Measurements from ENCODE around the gene NUDC. TPM values are rescaled to one million over a fixed set of nuclear protein-coding genes. Genes with fewer than 3 reads are reported as not detected.
"Not testable (repeated sequence)": the region's sequence is repeated elsewhere in the genome, so short reads cannot be mapped to it uniquely, and the experiment has no call there.

The NUDC gene
- total RNA-seq, 1 donor from 2014 or later, result 54.4 TPM

DNA sequence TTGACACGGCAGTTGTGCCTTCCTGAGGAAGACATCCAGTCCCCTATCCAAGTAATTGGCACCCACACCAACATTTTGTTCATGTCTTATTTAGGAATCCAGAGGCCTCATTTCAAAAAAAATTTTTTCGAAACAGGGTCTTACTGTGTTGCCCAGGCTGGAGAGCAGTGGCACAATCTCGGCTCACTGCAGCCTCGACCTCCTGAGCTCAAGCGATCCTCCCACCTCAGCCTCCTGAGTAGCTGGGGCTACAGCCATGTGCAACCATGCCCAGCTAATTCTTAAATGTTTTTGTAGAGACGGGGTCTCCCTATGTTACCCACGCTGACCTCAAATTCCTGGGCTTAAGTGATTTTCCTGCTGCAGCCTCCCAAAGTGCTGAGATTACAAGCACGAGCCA is 62.7 kb downstream of the NUDC start:
- Mint-ChIP-seq H3K9me3 (no peaks in the 10 kb centered on the region), H3K36me3 (no peaks in the 10 kb centered on the region), H3K4me1 (no peaks in the 10 kb centered on the region), H3K4me3 (no peak overlapping the region), H3K27me3 (ENCODE audit: low read depth) (peaks cover 8% of the 10 kb centered on the region), H3K27ac (no peak overlapping the region)
- DNase-seq (ENCODE audit: low spot score in 2 of 2, unreplicated experiment in 2 of 2), result no peak
- TF ChIP-seq, protein P1, sequence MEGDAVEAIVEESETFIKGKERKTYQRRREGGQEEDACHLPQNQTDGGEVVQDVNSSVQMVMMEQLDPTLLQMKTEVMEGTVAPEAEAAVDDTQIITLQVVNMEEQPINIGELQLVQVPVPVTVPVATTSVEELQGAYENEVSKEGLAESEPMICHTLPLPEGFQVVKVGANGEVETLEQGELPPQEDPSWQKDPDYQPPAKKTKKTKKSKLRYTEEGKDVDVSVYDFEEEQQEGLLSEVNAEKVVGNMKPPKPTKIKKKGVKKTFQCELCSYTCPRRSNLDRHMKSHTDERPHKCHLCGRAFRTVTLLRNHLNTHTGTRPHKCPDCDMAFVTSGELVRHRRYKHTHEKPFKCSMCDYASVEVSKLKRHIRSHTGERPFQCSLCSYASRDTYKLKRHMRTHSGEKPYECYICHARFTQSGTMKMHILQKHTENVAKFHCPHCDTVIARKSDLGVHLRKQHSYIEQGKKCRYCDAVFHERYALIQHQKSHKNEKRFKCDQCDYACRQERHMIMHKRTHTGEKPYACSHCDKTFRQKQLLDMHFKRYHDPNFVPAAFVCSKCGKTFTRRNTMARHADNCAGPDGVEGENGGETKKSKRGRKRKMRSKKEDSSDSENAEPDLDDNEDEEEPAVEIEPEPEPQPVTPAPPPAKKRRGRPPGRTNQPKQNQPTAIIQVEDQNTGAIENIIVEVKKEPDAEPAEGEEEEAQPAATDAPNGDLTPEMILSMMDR (IDR thresholded peaks at IDR 0.05; ENCODE audit: unreplicated experiment), result no peak

DNA sequence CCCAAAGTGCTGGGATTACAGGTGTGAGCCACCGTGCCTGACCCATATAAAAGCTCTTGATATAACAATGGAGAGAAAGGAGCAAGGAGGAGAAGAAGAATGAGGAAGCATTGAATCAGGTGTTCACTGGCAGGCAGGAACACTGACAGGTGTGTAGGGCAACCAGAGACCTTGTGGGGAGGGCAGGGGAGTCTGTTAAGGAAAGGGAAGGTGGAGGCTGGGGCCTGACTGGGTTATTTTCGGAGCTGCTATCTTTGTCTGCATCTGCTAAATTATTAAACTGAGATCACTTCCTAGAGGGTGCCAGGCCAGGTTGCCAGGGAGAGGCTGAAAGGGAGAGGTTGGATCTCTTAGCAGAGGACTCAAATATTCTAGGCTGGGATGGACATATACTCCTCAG is 65.1 kb downstream of the NUDC start:
- no peak overlapping the region for H3K4me3 Mint-ChIP-seq
- H3K27me3 Mint-ChIP-seq (ENCODE audit: low read depth), result peaks cover 18% of the 10 kb centered on the region
- H3K9me3 Mint-ChIP-seq, result no peaks in the 10 kb centered on the region
- H3K4me1 Mint-ChIP-seq, result peaks cover 10% of the 10 kb centered on the region
- no peak overlapping the region for H3K27ac Mint-ChIP-seq
- H3K36me3 Mint-ChIP-seq, result no peaks in the 10 kb centered on the region
- no peak for DNase-seq (ENCODE audit: low spot score in 2 of 2, unreplicated experiment in 2 of 2)
- TF ChIP-seq, protein P1 (IDR thresholded peaks at IDR 0.05; ENCODE audit: unreplicated experiment), result no peak

DNA sequence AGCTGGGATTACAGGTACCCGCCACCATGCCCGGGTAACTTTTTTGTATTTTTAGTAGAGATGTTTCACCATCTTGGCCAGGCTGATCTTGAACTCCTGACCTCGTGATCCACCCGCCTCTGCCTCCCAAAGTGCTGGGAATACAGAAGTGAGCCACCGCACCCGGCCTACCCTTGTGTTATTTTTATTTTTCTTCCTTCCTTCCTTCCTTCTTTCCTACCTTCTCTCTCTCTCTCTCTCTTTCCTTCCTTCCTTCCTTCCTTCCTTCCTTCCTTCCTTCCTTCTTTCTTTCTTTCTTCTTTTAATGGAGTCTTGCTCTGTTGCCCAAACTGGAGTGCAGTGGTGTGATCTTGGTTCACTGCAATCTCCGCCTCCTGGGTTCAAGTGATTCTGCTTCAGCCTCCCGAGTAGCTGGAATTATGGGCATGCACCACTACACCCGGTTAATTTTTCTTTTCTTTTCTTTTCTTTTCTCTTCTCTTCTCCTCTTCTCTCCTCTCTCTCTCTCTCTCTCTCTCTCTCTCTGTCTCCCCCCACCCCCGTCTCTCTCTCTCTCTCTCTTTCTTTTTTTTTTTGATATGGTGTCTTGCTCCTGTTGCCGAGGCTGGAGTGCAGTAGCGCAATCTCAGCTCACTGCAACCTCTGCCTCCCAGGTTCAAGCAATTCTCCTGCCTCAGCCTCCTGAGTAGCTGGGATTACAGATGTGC is 68.0 kb downstream of the NUDC start:
- not testable (repeated sequence) for H3K27ac Mint-ChIP-seq; H3K4me3 Mint-ChIP-seq; DNase-seq (ENCODE audit: low spot score in 2 of 2, unreplicated experiment in 2 of 2); H3K9me3 Mint-ChIP-seq; H3K36me3 Mint-ChIP-seq
- peaks cover 28% of the 10 kb centered on the region for H3K27me3 Mint-ChIP-seq (ENCODE audit: low read depth)
- peaks cover 18% of the 10 kb centered on the region for H3K4me1 Mint-ChIP-seq

DNA sequence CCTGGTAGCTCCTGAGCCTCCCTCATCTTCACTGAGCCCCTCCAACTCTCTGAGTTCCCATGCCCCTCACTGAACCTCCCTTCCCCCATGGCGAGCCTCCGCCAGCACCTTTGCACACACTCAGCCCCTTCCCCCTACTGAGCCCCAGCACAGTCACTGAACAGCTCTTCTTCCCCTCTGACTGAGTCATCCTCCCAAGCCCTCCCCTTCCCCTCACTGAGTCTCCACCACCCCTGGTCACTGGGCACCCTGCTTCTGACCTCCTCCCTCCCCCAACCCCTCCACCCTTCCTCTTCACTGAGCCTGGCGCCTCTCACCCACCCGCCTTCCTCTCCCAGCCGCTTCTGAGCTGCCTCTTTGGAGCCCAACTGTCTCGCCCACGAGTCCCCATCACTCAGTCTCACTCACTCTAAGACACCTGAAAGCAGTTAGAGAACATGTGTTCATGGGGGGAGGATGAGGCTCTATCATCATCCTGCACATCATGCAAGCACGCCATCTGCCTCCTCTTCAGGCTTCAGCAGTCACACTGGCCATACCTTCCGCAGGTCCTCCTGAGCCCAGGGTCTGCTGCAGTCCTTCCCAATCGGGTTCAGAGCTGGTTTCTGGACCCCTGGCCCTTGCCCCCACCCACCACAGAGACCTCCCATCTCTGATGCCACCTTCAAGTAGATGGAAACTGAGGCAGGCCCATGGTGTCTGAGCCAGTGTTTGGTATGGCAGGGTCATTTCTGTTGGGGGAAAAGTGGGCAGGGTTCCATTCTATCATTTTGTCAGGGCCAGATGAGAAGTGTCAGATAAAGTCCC is 70.0 kb downstream of the NUDC start:
- Mint-ChIP-seq H3K4me1 (peaks cover 36% of the 10 kb centered on the region), H3K27ac (no peak overlapping the region)

DNA sequence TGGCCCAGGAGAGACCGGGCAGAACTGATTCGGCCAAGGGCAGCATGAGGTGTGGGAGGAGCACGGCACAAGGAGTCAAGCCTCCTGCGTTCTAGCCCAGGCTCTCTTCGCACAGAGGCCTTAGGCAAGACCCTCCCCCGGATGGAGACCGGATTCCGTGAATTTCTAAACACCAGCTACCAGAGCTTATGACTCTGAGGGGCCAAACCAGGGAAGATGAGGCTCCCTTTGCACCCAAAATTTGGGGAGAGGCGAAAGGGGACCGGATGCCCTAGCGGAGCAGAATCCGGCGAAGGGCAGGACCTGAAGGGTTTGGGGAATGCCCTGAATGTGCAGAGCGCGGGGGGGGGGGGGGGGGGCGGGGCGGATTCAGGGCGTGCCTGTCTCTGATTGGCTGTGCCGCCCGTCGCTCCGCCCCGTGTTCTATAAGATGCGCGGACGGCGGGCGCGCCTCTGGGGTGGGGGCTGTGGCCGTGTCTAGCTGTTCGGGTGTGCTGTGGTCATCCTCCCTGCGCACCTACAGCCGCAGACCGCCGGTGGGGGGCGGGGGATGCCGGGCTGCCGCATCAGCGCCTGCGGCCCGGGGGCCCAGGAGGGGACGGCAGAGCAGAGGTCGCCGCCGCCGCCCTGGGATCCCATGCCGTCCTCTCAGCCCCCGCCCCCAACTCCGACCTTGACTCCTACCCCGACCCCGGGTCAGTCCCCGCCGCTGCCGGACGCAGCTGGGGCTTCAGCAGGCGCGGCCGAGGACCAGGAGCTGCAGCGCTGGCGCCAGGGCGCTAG is 71.9 kb downstream of the NUDC start, which contains the start of gene TRNP1:
TSS of gene TRNP1 (plus strand) at position 456 of the 783 bp plus-strand sequence. CDS start at position 551, 95 bp downstream.
- Mint-ChIP-seq H3K4me1 (peaks cover 50% of the 10 kb centered on the region), H3K9me3 (no peaks in the 10 kb centered on the region), H3K36me3 (no peaks in the 10 kb centered on the region), H3K27me3 (ENCODE audit: low read depth) (peaks cover 43% of the 10 kb centered on the region), H3K4me3 (peak within 1 kb of the TSS; percentile 77), H3K27ac (peak within 1 kb of the TSS; percentile 85)
- peak; percentile 57 to 77 for DNase-seq (ENCODE audit: low spot score in 2 of 2, unreplicated experiment in 2 of 2)
- TF ChIP-seq, protein P1 (IDR thresholded peaks at IDR 0.05; ENCODE audit: unreplicated experiment), result no peak

More for the DNA sequence above, 70.0 kb downstream of the NUDC start:
- Mint-ChIP-seq H3K4me3 (peak overlapping the region; percentile 7), H3K27me3 (ENCODE audit: low read depth) (peaks cover 40% of the 10 kb centered on the region), H3K36me3 (no peaks in the 10 kb centered on the region), H3K9me3 (no peaks in the 10 kb centered on the region)
- DNase-seq (ENCODE audit: low spot score in 2 of 2, unreplicated experiment in 2 of 2), result no peak
- TF ChIP-seq, protein P1 (IDR thresholded peaks at IDR 0.05; ENCODE audit: unreplicated experiment), result no peak

Measured in mesothelial cell of epicardium (in vitro differentiated cells).